ENCODE data around the gene KRTAP9-1. TPM values are rescaled to one million over a fixed set of nuclear protein-coding genes. Genes with fewer than 3 reads are reported as not detected.

KRTAP9-1 gene
- total and polyA plus RNA-seq, 9 of the 15 experiments (the other 6 are each of a cell fraction or from before 2014, with no cell fraction given) = not detected

GRCh38 chr17:41178341-41178740, 11.3 kb upstream of the KRTAP9-1 start:
- no peak for ATAC-seq
- H4K20me1 ChIP-seq (replicated peaks; ENCODE audit: control insufficient read depth, insufficient read depth, low read length) = no peaks in the 10 kb centered on the region; the same call in 1 of the 2 replicates
- no peak overlapping the region for H3K4me2 ChIP-seq (ENCODE audit: insufficient read depth, low read length)
- ChIA-PET POLR2A (no interaction called here), CTCF (ENCODE audit: low intra/inter-chr PET ratio) (no interaction called here)
- TF ChIP-seq MAFF (IDR thresholded peaks at IDR 0.05; ENCODE audit: low read length) (no peak), NCOA6 (IDR thresholded peaks at IDR 0.05) (no peak), GTF2F1 (IDR thresholded peaks at IDR 0.05; ENCODE audit: low read depth, low read length) (no peak), MTA3 (IDR thresholded peaks at IDR 0.05; ENCODE audit: borderline replicate concordance) (no peak), TAF1 (IDR thresholded peaks at IDR 0.05; ENCODE audit: control insufficient read depth, extremely low read depth, insufficient read depth, low read length, severe bottlenecking) (no peak), SETDB1 (IDR thresholded peaks at IDR 0.05; ENCODE audit: low read length) (no peak), SMARCE1 (IDR thresholded peaks at IDR 0.05) (no peak), CXXC5 (CRISPR knock-in tag; IDR thresholded peaks at IDR 0.05) (no peak), TGIF2 (CRISPR knock-in tag; IDR thresholded peaks at IDR 0.05) (no peak), ZBTB17 (CRISPR knock-in tag; IDR thresholded peaks at IDR 0.05) (no peak), PHB (CRISPR knock-in tag; IDR thresholded peaks at IDR 0.05) (no peak), ZNF780A (CRISPR knock-in tag; IDR thresholded peaks at IDR 0.05) (no peak), SIX5 (IDR thresholded peaks at IDR 0.05; ENCODE audit: borderline replicate concordance in 1 of 2, insufficient read depth in 1 of 2, low read depth in 1 of 2, low read length in 2 of 2) (no peak), RAD21 (CRISPR knock-in tag; conservative IDR thresholded peaks at IDR 0.05 in 1 of 2, IDR thresholded peaks at IDR 0.05 in 1 of 2) (no peak), SIRT6 (IDR thresholded peaks at IDR 0.05; ENCODE audit: low read depth, low read length) (no peak), EGR1 (conservative IDR thresholded peaks at IDR 0.05) (no peak)
- TF ChIP-seq, protein P1, sequence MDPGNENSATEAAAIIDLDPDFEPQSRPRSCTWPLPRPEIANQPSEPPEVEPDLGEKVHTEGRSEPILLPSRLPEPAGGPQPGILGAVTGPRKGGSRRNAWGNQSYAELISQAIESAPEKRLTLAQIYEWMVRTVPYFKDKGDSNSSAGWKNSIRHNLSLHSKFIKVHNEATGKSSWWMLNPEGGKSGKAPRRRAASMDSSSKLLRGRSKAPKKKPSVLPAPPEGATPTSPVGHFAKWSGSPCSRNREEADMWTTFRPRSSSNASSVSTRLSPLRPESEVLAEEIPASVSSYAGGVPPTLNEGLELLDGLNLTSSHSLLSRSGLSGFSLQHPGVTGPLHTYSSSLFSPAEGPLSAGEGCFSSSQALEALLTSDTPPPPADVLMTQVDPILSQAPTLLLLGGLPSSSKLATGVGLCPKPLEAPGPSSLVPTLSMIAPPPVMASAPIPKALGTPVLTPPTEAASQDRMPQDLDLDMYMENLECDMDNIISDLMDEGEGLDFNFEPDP (CRISPR knock-in tag; IDR thresholded peaks at IDR 0.05) = no peak
- TF ChIP-seq, protein P2, sequence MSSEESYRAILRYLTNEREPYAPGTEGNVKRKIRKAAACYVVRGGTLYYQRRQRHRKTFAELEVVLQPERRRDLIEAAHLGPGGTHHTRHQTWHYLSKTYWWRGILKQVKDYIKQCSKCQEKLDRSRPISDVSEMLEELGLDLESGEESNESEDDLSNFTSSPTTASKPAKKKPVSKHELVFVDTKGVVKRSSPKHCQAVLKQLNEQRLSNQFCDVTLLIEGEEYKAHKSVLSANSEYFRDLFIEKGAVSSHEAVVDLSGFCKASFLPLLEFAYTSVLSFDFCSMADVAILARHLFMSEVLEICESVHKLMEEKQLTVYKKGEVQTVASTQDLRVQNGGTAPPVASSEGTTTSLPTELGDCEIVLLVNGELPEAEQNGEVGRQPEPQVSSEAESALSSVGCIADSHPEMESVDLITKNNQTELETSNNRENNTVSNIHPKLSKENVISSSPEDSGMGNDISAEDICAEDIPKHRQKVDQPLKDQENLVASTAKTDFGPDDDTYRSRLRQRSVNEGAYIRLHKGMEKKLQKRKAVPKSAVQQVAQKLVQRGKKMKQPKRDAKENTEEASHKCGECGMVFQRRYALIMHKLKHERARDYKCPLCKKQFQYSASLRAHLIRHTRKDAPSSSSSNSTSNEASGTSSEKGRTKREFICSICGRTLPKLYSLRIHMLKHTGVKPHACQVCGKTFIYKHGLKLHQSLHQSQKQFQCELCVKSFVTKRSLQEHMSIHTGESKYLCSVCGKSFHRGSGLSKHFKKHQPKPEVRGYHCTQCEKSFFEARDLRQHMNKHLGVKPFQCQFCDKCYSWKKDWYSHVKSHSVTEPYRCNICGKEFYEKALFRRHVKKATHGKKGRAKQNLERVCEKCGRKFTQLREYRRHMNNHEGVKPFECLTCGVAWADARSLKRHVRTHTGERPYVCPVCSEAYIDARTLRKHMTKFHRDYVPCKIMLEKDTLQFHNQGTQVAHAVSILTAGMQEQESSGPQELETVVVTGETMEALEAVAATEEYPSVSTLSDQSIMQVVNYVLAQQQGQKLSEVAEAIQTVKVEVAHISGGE (CRISPR knock-in tag; IDR thresholded peaks at IDR 0.05) = no peak
- no peaks in the 10 kb centered on the region for H3K36me3 ChIP-seq (ENCODE audit: control insufficient read depth, insufficient read depth, low read length)
- H3K79me2 ChIP-seq (ENCODE audit: control insufficient read depth, insufficient read depth, low read length) = no peaks in the 10 kb centered on the region
- FAIRE-seq = no peak
- DNase-seq (ENCODE audit: extremely low read depth in 1 of 4, low spot score in 3 of 4) = no peak
- no peaks in the 10 kb centered on the region for H3K9me1 ChIP-seq (ENCODE audit: control insufficient read depth, insufficient read depth, low read length)
- intact Hi-C loops (cut with micrococcal nuclease) = no loop called here
- H3K4me1 ChIP-seq (replicated peaks in 1 of 2; ENCODE audit: control insufficient read depth in 2 of 2, insufficient read depth in 2 of 2, low read length in 2 of 2) = peaks cover 0 to 2% of the 10 kb centered on the region in 2 experiments; a peak in 2 of 5 replicates
- H2AFZ ChIP-seq (ENCODE audit: low read depth, low read length) = no peak overlapping the region
- H3K4me3 ChIP-seq = no peak overlapping the region
- H3K9ac ChIP-seq (ENCODE audit: insufficient read depth in 1 of 2, low read depth in 2 of 2, low read length in 2 of 2) = no peak overlapping the region
- H3K27me3 ChIP-seq (ENCODE audit: control insufficient read depth in 2 of 2, insufficient read depth in 2 of 2, low read length in 2 of 2) = peaks cover 3 to 10% of the 10 kb centered on the region in 2 experiments; a peak in 3 of 5 replicates
- H3K27ac ChIP-seq (ENCODE audit: extremely low read depth, low read depth, low read length) = no peak overlapping the region
- in situ Hi-C loops (cut with MboI) = no loop called here
- WGBS (ENCODE audit: insufficient coverage, low coverage, missing lambda C conversion rate) = 4% methylated on average over 3 of the region's 3 CpGs
- no TSS peak for BruUV-seq (replicated peaks)
- H3K9me3 ChIP-seq (replicated peaks; ENCODE audit: control insufficient read depth, insufficient read depth, low read depth, low read length) = no peaks in the 10 kb centered on the region
